Measurements from ENCODE around the gene ETS1. TPM values are rescaled to one million over a fixed set of nuclear protein-coding genes. Genes with fewer than 3 reads are reported as not detected.

Gene ETS1
- total RNA-seq, 1 experiment from 2014 or later, result 29.9 TPM

DNA sequence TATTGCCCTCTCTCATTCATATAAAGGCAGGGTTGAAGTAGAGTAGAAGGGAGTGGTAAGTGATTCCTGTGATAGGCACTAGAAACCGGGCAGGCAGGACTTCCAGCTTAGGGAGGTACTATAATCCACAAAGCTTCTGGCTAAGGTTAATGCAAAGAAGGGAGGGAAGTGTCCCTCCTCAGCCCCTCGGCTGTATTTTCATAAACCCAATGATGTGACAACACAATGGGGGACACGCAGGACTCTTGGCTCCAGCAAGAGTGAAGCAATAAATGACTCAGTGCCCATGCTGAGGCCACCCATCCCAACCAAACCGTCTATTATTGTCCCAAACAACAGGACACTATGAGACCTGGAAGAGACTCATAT lies 90.7 kb downstream of the ETS1 start:
- no peak overlapping the region for H3K9ac ChIP-seq (ENCODE audit: extremely low read depth, insufficient read length, low read length)
- DNase-seq, result no peak

More for the DNA sequence above, 90.7 kb downstream of the ETS1 start:
- no peak overlapping the region for H4K91ac ChIP-seq (ENCODE audit: insufficient read length, low read depth, low read length)
- H3K4me2 ChIP-seq (ENCODE audit: insufficient read depth, insufficient read length, low read length), result no peak overlapping the region
- H3K27ac ChIP-seq (ENCODE audit: insufficient read length, low read depth, low read length), result no peak overlapping the region
- no peak overlapping the region for H2BK120ac ChIP-seq (ENCODE audit: low read depth, low read length, poor library complexity, severe bottlenecking)
- H3K23me2 ChIP-seq (ENCODE audit: insufficient read length, low read depth, low read length, poor library complexity, severe bottlenecking), result no peaks in the 10 kb centered on the region
- H3K23ac ChIP-seq (ENCODE audit: insufficient read length, low read depth, low read length), result no peak overlapping the region
- no peaks in the 10 kb centered on the region for H3K79me2 ChIP-seq (ENCODE audit: insufficient read depth, low read length)
- H2BK12ac ChIP-seq (ENCODE audit: insufficient read length, low read depth, low read length), result no peak overlapping the region
- H3K9me3 Mint-ChIP-seq, result peaks cover 0 to under 1% of the 10 kb centered on the region in 2 experiments; a peak in 1 of 5 replicates
- H3K27me3 Mint-ChIP-seq (ENCODE audit: low read depth), result no peaks in the 10 kb centered on the region
- no peak overlapping the region for H3K27ac Mint-ChIP-seq
- H3K4me1 Mint-ChIP-seq, result peaks cover 21 to 29% of the 10 kb centered on the region in 2 experiments
- H3K4me1 ChIP-seq (ENCODE audit: insufficient read depth, low read length), result peaks cover 7% of the 10 kb centered on the region
- no peak overlapping the region for H2BK20ac ChIP-seq (ENCODE audit: low read depth, low read length, poor library complexity, severe bottlenecking)
- H3K56ac ChIP-seq (ENCODE audit: insufficient read length, low read depth, low read length), result no peak overlapping the region
- H4K20me1 ChIP-seq (ENCODE audit: control insufficient read depth, insufficient read depth, insufficient read length), result no peaks in the 10 kb centered on the region
- no peaks in the 10 kb centered on the region for H3K9me3 ChIP-seq (ENCODE audit: control insufficient read depth, low read depth, low read length)
- H3K14ac ChIP-seq (ENCODE audit: insufficient read depth, low read length), result no peak overlapping the region
- H2BK5ac ChIP-seq (ENCODE audit: insufficient read length, low read length), result no peak overlapping the region
- no peak overlapping the region for H4K8ac ChIP-seq (replicated peaks; ENCODE audit: insufficient read length, low read depth, low read length)
- H4K5ac ChIP-seq (ENCODE audit: insufficient read length, low read depth, low read length), result no peak overlapping the region
- no peak overlapping the region for H2AK5ac ChIP-seq (ENCODE audit: insufficient read length, low read length)
- no peak overlapping the region for H2AFZ ChIP-seq (ENCODE audit: low read length)
- no peak overlapping the region for H3K4ac ChIP-seq (ENCODE audit: low read depth, low read length)
- WGBS (ENCODE audit: extremely low coverage, insufficient read length, low lambda C conversion rate), result no CpG with 5 or more reads among the region's 4 CpGs
- no peak overlapping the region for H3K4me3 Mint-ChIP-seq
- no peak overlapping the region for H2BK15ac ChIP-seq (ENCODE audit: low read depth, low read length)
- no peak overlapping the region for H3T11ph ChIP-seq (ENCODE audit: low read length)
- H3K18ac ChIP-seq (ENCODE audit: insufficient read length, low read depth, low read length), result no peak overlapping the region
- H3K27me3 ChIP-seq (ENCODE audit: insufficient read depth, low read length), result no peaks in the 10 kb centered on the region
- H3K36me3 Mint-ChIP-seq (ENCODE audit: insufficient read depth in 1 of 3, low read depth in 3 of 3), result peaks cover 0 to 8% (median 8%) of the 10 kb centered on the region in 3 experiments; a peak in 3 of 7 replicates
- peaks cover 3% of the 10 kb centered on the region for H3K79me1 ChIP-seq (ENCODE audit: insufficient read depth, low read depth, low read length, poor library complexity, severe bottlenecking)
- TF ChIP-seq, protein P1, sequence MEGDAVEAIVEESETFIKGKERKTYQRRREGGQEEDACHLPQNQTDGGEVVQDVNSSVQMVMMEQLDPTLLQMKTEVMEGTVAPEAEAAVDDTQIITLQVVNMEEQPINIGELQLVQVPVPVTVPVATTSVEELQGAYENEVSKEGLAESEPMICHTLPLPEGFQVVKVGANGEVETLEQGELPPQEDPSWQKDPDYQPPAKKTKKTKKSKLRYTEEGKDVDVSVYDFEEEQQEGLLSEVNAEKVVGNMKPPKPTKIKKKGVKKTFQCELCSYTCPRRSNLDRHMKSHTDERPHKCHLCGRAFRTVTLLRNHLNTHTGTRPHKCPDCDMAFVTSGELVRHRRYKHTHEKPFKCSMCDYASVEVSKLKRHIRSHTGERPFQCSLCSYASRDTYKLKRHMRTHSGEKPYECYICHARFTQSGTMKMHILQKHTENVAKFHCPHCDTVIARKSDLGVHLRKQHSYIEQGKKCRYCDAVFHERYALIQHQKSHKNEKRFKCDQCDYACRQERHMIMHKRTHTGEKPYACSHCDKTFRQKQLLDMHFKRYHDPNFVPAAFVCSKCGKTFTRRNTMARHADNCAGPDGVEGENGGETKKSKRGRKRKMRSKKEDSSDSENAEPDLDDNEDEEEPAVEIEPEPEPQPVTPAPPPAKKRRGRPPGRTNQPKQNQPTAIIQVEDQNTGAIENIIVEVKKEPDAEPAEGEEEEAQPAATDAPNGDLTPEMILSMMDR (conservative IDR thresholded peaks at IDR 0.05), result no peak

All from H9 (cell line).